Measurements from ENCODE around the gene SLC24A5. TPM values are rescaled to one million over a fixed set of nuclear protein-coding genes. Genes with fewer than 3 reads are reported as not detected.

Gene SLC24A5
- total RNA-seq, 4 donors from 2014 or later: not detected

DNA sequence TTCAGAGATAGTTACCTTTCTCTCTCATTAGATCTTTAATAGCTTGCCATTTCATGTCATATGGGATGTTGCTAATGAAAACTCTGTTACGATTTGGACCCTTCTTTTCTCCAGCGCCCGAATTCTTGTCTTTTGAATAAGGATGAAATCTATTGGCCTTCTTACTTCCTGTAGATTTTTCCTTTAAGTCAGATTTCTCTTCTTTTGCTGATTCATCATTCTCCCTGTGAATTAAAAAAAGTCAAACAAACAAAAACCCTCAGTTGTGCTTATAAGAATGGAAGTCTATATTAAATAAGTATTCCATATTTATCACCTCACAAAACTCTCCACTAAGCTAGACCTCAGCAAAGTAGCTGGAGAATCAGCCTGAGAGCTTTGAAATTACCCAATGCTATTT lies 47.8 kb downstream of the SLC24A5 start:
- TF ChIP-seq, protein P1, sequence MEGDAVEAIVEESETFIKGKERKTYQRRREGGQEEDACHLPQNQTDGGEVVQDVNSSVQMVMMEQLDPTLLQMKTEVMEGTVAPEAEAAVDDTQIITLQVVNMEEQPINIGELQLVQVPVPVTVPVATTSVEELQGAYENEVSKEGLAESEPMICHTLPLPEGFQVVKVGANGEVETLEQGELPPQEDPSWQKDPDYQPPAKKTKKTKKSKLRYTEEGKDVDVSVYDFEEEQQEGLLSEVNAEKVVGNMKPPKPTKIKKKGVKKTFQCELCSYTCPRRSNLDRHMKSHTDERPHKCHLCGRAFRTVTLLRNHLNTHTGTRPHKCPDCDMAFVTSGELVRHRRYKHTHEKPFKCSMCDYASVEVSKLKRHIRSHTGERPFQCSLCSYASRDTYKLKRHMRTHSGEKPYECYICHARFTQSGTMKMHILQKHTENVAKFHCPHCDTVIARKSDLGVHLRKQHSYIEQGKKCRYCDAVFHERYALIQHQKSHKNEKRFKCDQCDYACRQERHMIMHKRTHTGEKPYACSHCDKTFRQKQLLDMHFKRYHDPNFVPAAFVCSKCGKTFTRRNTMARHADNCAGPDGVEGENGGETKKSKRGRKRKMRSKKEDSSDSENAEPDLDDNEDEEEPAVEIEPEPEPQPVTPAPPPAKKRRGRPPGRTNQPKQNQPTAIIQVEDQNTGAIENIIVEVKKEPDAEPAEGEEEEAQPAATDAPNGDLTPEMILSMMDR (IDR thresholded peaks at IDR 0.05; ENCODE audit: low read depth): no peak

GRCh38 chr15:48170981-48171380 lies 50.2 kb downstream of the SLC24A5 start:
- TF ChIP-seq, protein P1 (IDR thresholded peaks at IDR 0.05; ENCODE audit: low read depth): no peak

DNA sequence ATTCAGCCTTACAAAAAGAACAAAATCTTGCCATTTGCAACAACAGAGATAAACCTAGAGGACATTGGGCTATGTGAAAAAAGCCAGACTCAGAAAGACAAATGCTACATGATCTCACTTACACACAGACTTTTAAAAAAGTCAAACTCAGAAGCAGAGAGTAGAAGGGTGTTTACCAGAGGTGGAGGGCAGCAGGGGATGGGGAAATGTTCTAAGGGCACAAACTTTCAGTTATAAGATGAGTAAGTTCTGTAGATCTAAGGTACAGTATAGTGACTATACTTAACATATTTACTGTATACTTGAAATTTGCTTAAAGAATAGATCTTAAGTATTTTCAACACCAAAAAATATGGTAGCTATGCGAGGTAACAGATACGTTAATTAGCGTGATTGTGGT lies 54.3 kb downstream of the SLC24A5 start:
- TF ChIP-seq, protein P1 (IDR thresholded peaks at IDR 0.05; ENCODE audit: low read depth): no peak

- TF ChIP-seq, protein P1 (IDR thresholded peaks at IDR 0.05; ENCODE audit: low read depth): no peak
Observed at GRCh38 chr15:48176112-48176511, 55.3 kb downstream of the SLC24A5 start.

DNA sequence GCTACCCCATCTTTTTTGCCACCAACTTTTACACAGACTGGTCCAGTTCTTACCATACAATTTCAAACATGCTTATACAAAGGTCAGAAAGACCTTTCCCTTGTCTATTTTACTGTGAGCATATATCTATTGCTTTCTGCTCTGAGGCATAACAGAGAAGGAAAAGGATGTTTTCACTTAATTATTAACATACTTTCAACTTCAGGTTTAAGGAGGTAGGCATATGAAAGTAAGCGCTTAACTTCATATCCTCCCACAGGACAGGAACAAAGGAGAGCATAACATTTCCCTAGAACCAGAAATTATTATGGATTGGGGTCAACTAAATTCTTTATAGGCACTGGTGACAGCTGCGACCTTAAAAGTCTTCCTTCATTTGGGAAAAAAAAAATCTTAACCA lies 56.2 kb downstream of the SLC24A5 start:
- TF ChIP-seq, protein P1 (IDR thresholded peaks at IDR 0.05; ENCODE audit: low read depth): no peak

GRCh38 chr15:48177383-48177765 lies 56.6 kb downstream of the SLC24A5 start:
- TF ChIP-seq, protein P1 (IDR thresholded peaks at IDR 0.05; ENCODE audit: low read depth): no peak

GRCh38 chr15:48177766-48178647 lies 57.2 kb downstream of the SLC24A5 start, which contains the start of gene MYEF2:
Gene MYEF2 (minus strand): TSS chr15:48178295. CDS start chr15:48178237, 58 bp downstream.
- TF ChIP-seq, protein P1 (IDR thresholded peaks at IDR 0.05; ENCODE audit: low read depth): no peak
